H4 (cell line): ENCODE results near the gene THRB. TPM values are rescaled to one million over a fixed set of nuclear protein-coding genes. Genes with fewer than 3 reads are reported as not detected.
"Not testable (repeated sequence)": the region's sequence is repeated elsewhere in the genome, so short reads cannot be mapped to it uniquely, and the experiment has no call there.

Experiments
- DNase-seq: peaks from one replicate; pipeline ENCODE4 v3.0.0-alpha.2; 2015; ENCODE audit warnings: low spot score
- total RNA-seq: library from RNA; depleted of rRNA; stranded (reverse); fragments of >200 nt; shearing (Covaris generic); gene quantifications from 2 replicates; pipeline ENCODE4 v1.2.3, GENCODE V29; 2014

THRB gene
- total RNA-seq, 1 experiment from 2014 or later, result 1.2 TPM

GRCh38 chr3:24450160-24450907, 44.3 kb downstream of the THRB start:
- no peak for DNase-seq

GRCh38 chr3:24447836-24448235, 46.8 kb downstream of the THRB start:
- no peak for DNase-seq

- no peak for DNase-seq
Measured at GRCh38 chr3:24446032-24446431, 48.6 kb downstream of the THRB start.

- no peak for DNase-seq
Measured at GRCh38 chr3:24443476-24443875, 51.2 kb downstream of the THRB start.

GRCh38 chr3:24440760-24441464, 53.7 kb downstream of the THRB start:
- no peak for DNase-seq

- no peak for DNase-seq
Measured at GRCh38 chr3:24439021-24439420, 55.6 kb downstream of the THRB start.

- DNase-seq, result no peak
Measured at GRCh38 chr3:24437326-24437725, 57.3 kb downstream of the THRB start.

- DNase-seq, result no peak
Measured at GRCh38 chr3:24435584-24435983, 59.1 kb downstream of the THRB start.

- no peak for DNase-seq
Measured at GRCh38 chr3:24434651-24435050, 60.0 kb downstream of the THRB start.

- no peak for DNase-seq
Measured at GRCh38 chr3:24433838-24434591, 60.6 kb downstream of the THRB start.

GRCh38 chr3:24432989-24433388, 61.7 kb downstream of the THRB start:
- no peak for DNase-seq

GRCh38 chr3:24428481-24428880, 66.2 kb downstream of the THRB start:
- no peak for DNase-seq

- DNase-seq, result no peak
Measured at GRCh38 chr3:24426896-24427295, 67.8 kb downstream of the THRB start.

GRCh38 chr3:24420829-24421228, 73.8 kb downstream of the THRB start:
- not testable (repeated sequence) for DNase-seq

- no peak for DNase-seq
Measured at GRCh38 chr3:24420224-24420623, 74.4 kb downstream of the THRB start.

- DNase-seq, result no peak
Measured at GRCh38 chr3:24419067-24419791, 75.4 kb downstream of the THRB start.

GRCh38 chr3:24417730-24418129, 76.9 kb downstream of the THRB start:
- no peak for DNase-seq

- no peak for DNase-seq
Measured at GRCh38 chr3:24416224-24416623, 78.4 kb downstream of the THRB start.

- no peak for DNase-seq
Measured at GRCh38 chr3:24415824-24416223, 78.8 kb downstream of the THRB start.

GRCh38 chr3:24413662-24414061, 81.0 kb downstream of the THRB start:
- DNase-seq, result not testable (repeated sequence)

GRCh38 chr3:24410860-24411259, 83.8 kb downstream of the THRB start:
- DNase-seq, result no peak
